PC-3 (cell line): ENCODE measurements around the gene C2CD3. TPM values are rescaled to one million over a fixed set of nuclear protein-coding genes. Genes with fewer than 3 reads are reported as not detected.

Source experiments
- ATAC-seq: fragments of 200-7000 bp; cut with Tn5 transposase; 2 replicates; pipeline ENCODE4 v1.9.1; 2020; ENCODE audit warnings: mild to moderate bottlenecking, moderate library complexity
- BruUV-seq: library from RNA; stranded (reverse); fragments of 400-500 nt; replicated peaks from 2 replicates; lab custom pipeline; 2021; lab: Mats Ljungman, UMichigan
- CTCF ChIA-PET: fragments of 300-600 bp; sonication (Branson Sonifier 250); formaldehyde crosslinking; loops from one replicate; lab custom pipeline; 2022; ENCODE audit warnings: antibody characterized with exemption; lab: Charles Lee
- POLR2A ChIA-PET: fragments of 300-600 bp; sonication (Branson Sonifier 250); formaldehyde crosslinking; loops from one replicate; lab custom pipeline; 2022; ENCODE audit warnings: antibody characterized with exemption; ENCODE audit not compliant: unreplicated experiment; lab: Charles Lee
- DNase-seq: peaks from one replicate; pipeline ENCODE4 v3.0.0-alpha.2; 2015
- H2AFZ ChIP-seq: fragments of 300-600 bp; sonication (generic); 2 replicates; pipeline ENCODE4 v1.6.0; 2016; ENCODE audit warnings: antibody characterized with exemption, low read length
- H3F3A ChIP-seq: fragments of 300-600 bp; sonication (generic); one replicate; pipeline ENCODE4 v1.6.0; 2017; ENCODE audit warnings: antibody characterized with exemption, low read length, control low read depth, mild to moderate bottlenecking; ENCODE audit not compliant: unreplicated experiment
- H3K27ac ChIP-seq: fragments of 300-600 bp; sonication (generic); 2 replicates; pipeline ENCODE4 v1.5.1; 2016; ENCODE audit warnings: mild to moderate bottlenecking, low read length
- H3K27me3 ChIP-seq: fragments of 300-600 bp; sonication (generic); 2 replicates; pipeline ENCODE4 v1.6.1; 2016; ENCODE audit warnings: low read length, mixed read lengths
- H3K36me3 ChIP-seq: fragments of 300-600 bp; sonication (generic); 2 replicates; pipeline ENCODE4 v1.6.1; 2016; ENCODE audit warnings: low read depth, mixed run types, low read length, mixed read lengths
- H3K4me1 ChIP-seq: fragments of 300-600 bp; sonication (generic); 2 replicates; pipeline ENCODE4 v1.5.1; 2016; ENCODE audit warnings: low read length; ENCODE audit not compliant: insufficient read depth
- H3K4me2 ChIP-seq: fragments of 300-600 bp; sonication (generic); 2 replicates; pipeline ENCODE4 v1.6.0; 2016; ENCODE audit warnings: low read length
- H3K4me3 ChIP-seq: fragments of 300-600 bp; sonication (generic); 2 replicates; pipeline ENCODE4 v1.5.1; 2016; ENCODE audit warnings: mild to moderate bottlenecking, low read length, mixed read lengths
- H3K79me2 ChIP-seq: fragments of 300-600 bp; sonication (generic); 2 replicates; pipeline ENCODE4 v1.6.1; 2017; ENCODE audit warnings: low read length, mixed read lengths
- H3K9ac ChIP-seq: fragments of 300-600 bp; sonication (generic); 2 replicates; pipeline ENCODE4 v1.6.0; 2016; ENCODE audit warnings: mild to moderate bottlenecking, low read length
- H3K9me2 ChIP-seq: fragments of 300-600 bp; sonication (generic); replicated peaks from 2 replicates; pipeline ENCODE4 v1.6.1; 2016; ENCODE audit warnings: mixed run types, low read length, mixed read lengths
- H3K9me3 ChIP-seq: fragments of 300-600 bp; sonication (generic); 2 replicates; pipeline ENCODE4 v1.6.1; 2016; ENCODE audit warnings: low read length, mixed read lengths
- H4K20me1 ChIP-seq: fragments of 300-600 bp; sonication (generic); 2 replicates; pipeline ENCODE4 v1.6.1; 2016; ENCODE audit warnings: low read length, mixed read lengths
- CTCF ChIP-seq: fragments of 300-600 bp; sonication (generic); conservative IDR thresholded peaks from 2 replicates; pipeline ENCODE4 v1.5.1; 2017; ENCODE audit warnings: antibody characterized with exemption, low read depth, mild to moderate bottlenecking, low read length
- EZH2 ChIP-seq: fragments of 300-600 bp; sonication (generic); IDR thresholded peaks from one replicate; pipeline ENCODE4 v1.6.1; 2017; ENCODE audit warnings: antibody characterized with exemption, mild to moderate bottlenecking, low read length; ENCODE audit not compliant: unreplicated experiment
- EZH2phosphoT487 ChIP-seq: fragments of 300-600 bp; sonication (generic); IDR thresholded peaks from 2 replicates; pipeline ENCODE4 v1.6.1; 2018; ENCODE audit warnings: mild to moderate bottlenecking, antibody characterized with exemption, low read length, borderline replicate concordance
- intact Hi-C: fragments of 100-400 bp; cut with micrococcal nuclease; formaldehyde crosslinking; loops from 2 replicates; pipeline ENCODE4 v1.9.0; 2023
- total RNA-seq: library from RNA; depleted of rRNA; stranded (reverse); fragments of >200 nt; gene quantifications from 2 replicates; pipeline ENCODE4 v1.2.3, GENCODE V29; 2014

Gene C2CD3
- total RNA-seq, 1 experiment from 2014 or later, result 27.3 TPM

- ATAC-seq, result no peak
- POLR2A ChIA-PET, result no interaction called here
Measured at GRCh38 chr11:74004759-74005615, 165.8 kb downstream of the C2CD3 start.

GRCh38 chr11:74004046-74004695 is 166.6 kb downstream of the C2CD3 start:
- Histone ChIP-seq H3K27me3 (no peaks in the 10 kb centered on the region), H3K4me3 (no peak overlapping the region), H3K79me2 (no peaks in the 10 kb centered on the region), H2AFZ (no peak overlapping the region), H3K9ac (no peak overlapping the region), H3F3A (no peaks in the 10 kb centered on the region), H3K4me1 (no peaks in the 10 kb centered on the region), H3K9me2 (no peaks in the 10 kb centered on the region), H3K36me3 (no peaks in the 10 kb centered on the region), H4K20me1 (no peaks in the 10 kb centered on the region), H3K9me3 (no peaks in the 10 kb centered on the region), H3K27ac (no peak overlapping the region), H3K4me2 (no peak overlapping the region)
- no peak for DNase-seq
- no peak for TF ChIP-seq EZH2phosphoT487
- no peak for TF ChIP-seq EZH2
- TF ChIP-seq CTCF, result no peak
- POLR2A ChIA-PET, result no interaction called here
- ATAC-seq, result no peak
- intact Hi-C loops, result no loop called here
- no TSS peak for BruUV-seq
- CTCF ChIA-PET, result no interaction called here

More at GRCh38 chr11:74004759-74005615, 165.8 kb downstream of the C2CD3 start:
- Histone ChIP-seq H3K4me1 (no peaks in the 10 kb centered on the region), H4K20me1 (no peaks in the 10 kb centered on the region), H3F3A (no peaks in the 10 kb centered on the region), H3K9me2 (no peaks in the 10 kb centered on the region), H3K27me3 (no peaks in the 10 kb centered on the region), H3K9me3 (no peaks in the 10 kb centered on the region), H3K79me2 (no peaks in the 10 kb centered on the region), H3K27ac (no peak overlapping the region), H2AFZ (no peak overlapping the region), H3K4me2 (no peak overlapping the region), H3K9ac (no peak overlapping the region), H3K4me3 (no peak overlapping the region), H3K36me3 (no peaks in the 10 kb centered on the region)
- intact Hi-C loops, result no loop called here
- BruUV-seq, result no TSS peak
- CTCF ChIA-PET, result no interaction called here
- no peak for TF ChIP-seq CTCF
- no peak for TF ChIP-seq EZH2
- no peak for TF ChIP-seq EZH2phosphoT487
- no peak for DNase-seq

- Histone ChIP-seq H4K20me1 (no peaks in the 10 kb centered on the region), H2AFZ (no peak overlapping the region), H3K36me3 (no peaks in the 10 kb centered on the region), H3K4me3 (no peak overlapping the region), H3K79me2 (no peaks in the 10 kb centered on the region), H3K27me3 (no peaks in the 10 kb centered on the region), H3K4me1 (no peaks in the 10 kb centered on the region), H3K9me2 (no peaks in the 10 kb centered on the region), H3F3A (no peaks in the 10 kb centered on the region), H3K9ac (no peak overlapping the region), H3K9me3 (no peaks in the 10 kb centered on the region), H3K27ac (no peak overlapping the region), H3K4me2 (no peak overlapping the region)
- no TSS peak for BruUV-seq
- ChIA-PET POLR2A (no interaction called here), CTCF (no interaction called here)
- no peak for DNase-seq
- intact Hi-C loops, result no loop called here
- ATAC-seq, result no peak
- no peak for TF ChIP-seq EZH2
- no peak for TF ChIP-seq CTCF
- TF ChIP-seq EZH2phosphoT487, result no peak
Measured at GRCh38 chr11:74002832-74003231, 168.0 kb downstream of the C2CD3 start.
